ENCODE data around the gene SERPINB6.
A peak's percentile ranks its signal among the peaks of the same experiment; 100 is the strongest.
"Not testable (repeated sequence)": the region's sequence is repeated elsewhere in the genome, so short reads cannot be mapped to it uniquely, and the experiment has no call there.

The SERPINB6 gene

GRCh38 chr6:3014675-3015066, 43.3 kb upstream of the SERPINB6 start:
- TF ChIP-seq CTCF (conservative IDR thresholded peaks at IDR 0.05; ENCODE audit: control insufficient read depth, insufficient read depth, low read depth, low read length): no peak
- DNase-seq (ENCODE audit: low read depth): no peak
- H3K4me3 ChIP-seq (ENCODE audit: control insufficient read depth, low read depth, low read length): no peak overlapping the region

GRCh38 chr6:3013901-3014674, 42.7 kb upstream of the SERPINB6 start:
- H3K4me3 ChIP-seq (ENCODE audit: control insufficient read depth, low read depth, low read length): no peak overlapping the region
- no peak for TF ChIP-seq CTCF (conservative IDR thresholded peaks at IDR 0.05; ENCODE audit: control insufficient read depth, insufficient read depth, low read depth, low read length)
- no peak for DNase-seq (ENCODE audit: low read depth)

GRCh38 chr6:3013486-3013885, 42.1 kb upstream of the SERPINB6 start:
- DNase-seq (ENCODE audit: low read depth): peak; percentile 51
- TF ChIP-seq CTCF (conservative IDR thresholded peaks at IDR 0.05; ENCODE audit: control insufficient read depth, insufficient read depth, low read depth, low read length): no peak

GRCh38 chr6:3011592-3011991, 40.2 kb upstream of the SERPINB6 start:
- no peak for TF ChIP-seq CTCF (conservative IDR thresholded peaks at IDR 0.05; ENCODE audit: control insufficient read depth, insufficient read depth, low read depth, low read length)
- no peak for DNase-seq (ENCODE audit: low read depth)
- H3K4me3 ChIP-seq (ENCODE audit: control insufficient read depth, low read depth, low read length): no peak overlapping the region

More at GRCh38 chr6:3013486-3013885, 42.1 kb upstream of the SERPINB6 start:
- H3K4me3 ChIP-seq (ENCODE audit: control insufficient read depth, low read depth, low read length): no peak overlapping the region

- H3K4me3 ChIP-seq (ENCODE audit: control insufficient read depth, low read depth, low read length): no peak overlapping the region
- no peak for TF ChIP-seq CTCF (conservative IDR thresholded peaks at IDR 0.05; ENCODE audit: control insufficient read depth, insufficient read depth, low read depth, low read length)
- no peak for DNase-seq (ENCODE audit: low read depth)
Observed at GRCh38 chr6:3011158-3011557, 39.8 kb upstream of the SERPINB6 start.

GRCh38 chr6:3009930-3010329, 38.6 kb upstream of the SERPINB6 start:
- no peak for DNase-seq (ENCODE audit: low read depth)
- no peak for TF ChIP-seq CTCF (conservative IDR thresholded peaks at IDR 0.05; ENCODE audit: control insufficient read depth, insufficient read depth, low read depth, low read length)
- no peak overlapping the region for H3K4me3 ChIP-seq (ENCODE audit: control insufficient read depth, low read depth, low read length)

GRCh38 chr6:3008712-3009265, 37.4 kb upstream of the SERPINB6 start:
- not testable (repeated sequence) for DNase-seq (ENCODE audit: low read depth)

More at GRCh38 chr6:3008712-3009265, 37.4 kb upstream of the SERPINB6 start:
- not testable (repeated sequence) for H3K4me3 ChIP-seq (ENCODE audit: control insufficient read depth, low read depth, low read length)
